ENCODE measurements around the gene DNAJB9. TPM values are rescaled to one million over a fixed set of nuclear protein-coding genes. Genes with fewer than 3 reads are reported as not detected.

Gene DNAJB9
- total RNA-seq, 1 donor, result 22.6 TPM

DNA sequence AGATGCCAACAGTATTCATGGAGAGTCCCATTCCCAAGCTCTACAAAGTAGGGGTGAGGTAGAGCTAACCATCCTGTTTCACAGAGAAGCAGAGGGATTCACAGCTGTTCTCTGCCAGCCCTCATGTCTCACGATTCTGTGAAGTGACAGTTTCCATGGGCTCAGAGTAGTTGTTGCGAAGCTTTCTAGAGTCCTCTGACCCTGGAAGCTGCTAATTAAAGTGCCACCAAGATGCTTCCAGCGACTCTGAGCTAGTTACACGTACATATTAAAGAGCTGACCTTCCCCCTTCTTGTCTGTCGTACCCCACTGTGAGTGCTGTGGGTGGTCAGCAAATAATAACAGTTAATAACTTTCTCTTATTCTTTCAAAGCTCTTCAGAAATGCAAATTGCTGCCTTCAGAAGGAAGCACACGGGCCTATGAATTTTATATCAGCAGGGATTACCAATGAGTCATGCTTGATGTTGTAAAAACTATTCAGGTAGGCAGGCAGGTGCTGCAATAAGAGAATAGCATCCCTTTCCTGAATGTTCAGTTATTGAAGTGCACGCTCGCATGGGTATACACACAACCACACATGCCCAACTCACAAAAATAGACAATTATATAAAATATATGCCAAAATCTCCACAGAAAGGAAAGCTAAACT, 34.1 kb downstream of the DNAJB9 start:
- no peak for DNase-seq (ENCODE audit: low read depth in 2 of 3, low spot score in 2 of 3)

DNA sequence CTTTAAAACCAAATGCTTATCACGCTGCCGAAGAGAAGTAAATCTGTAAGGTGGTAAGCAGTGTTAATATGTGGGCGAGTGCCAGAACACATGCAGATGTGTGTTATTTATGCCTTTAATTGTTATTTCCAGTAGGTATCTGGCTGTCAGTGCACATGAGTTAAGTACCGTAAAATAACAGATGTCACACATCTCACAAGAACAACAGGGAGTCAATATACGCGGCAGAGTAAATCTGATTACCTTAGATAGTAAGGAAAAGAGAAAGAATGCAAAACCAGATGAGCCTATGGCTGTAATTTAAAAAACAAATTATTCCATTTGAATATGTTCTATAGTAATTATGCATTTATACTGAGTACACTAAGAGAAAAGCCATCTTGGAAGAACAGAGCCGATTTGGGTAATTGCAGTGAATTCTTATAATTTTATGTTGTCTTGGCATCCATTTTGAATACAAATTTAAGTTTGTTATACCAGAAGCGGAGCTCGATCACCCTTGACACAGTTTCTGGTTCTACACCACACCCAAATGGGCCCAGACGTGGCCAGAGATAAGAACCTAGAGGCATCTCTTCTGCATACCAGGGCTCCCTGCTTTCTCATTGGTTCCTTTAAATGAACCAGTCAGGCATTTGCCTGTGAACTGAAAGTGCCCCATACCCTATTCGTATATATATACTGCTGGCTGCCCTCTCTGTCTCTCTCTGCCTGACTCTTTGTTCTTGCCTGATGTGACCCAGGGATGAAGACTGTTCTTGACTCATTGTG, 34.8 kb downstream of the DNAJB9 start:
- DNase-seq (ENCODE audit: low read depth in 2 of 3, low spot score in 2 of 3), result no peak

DNA sequence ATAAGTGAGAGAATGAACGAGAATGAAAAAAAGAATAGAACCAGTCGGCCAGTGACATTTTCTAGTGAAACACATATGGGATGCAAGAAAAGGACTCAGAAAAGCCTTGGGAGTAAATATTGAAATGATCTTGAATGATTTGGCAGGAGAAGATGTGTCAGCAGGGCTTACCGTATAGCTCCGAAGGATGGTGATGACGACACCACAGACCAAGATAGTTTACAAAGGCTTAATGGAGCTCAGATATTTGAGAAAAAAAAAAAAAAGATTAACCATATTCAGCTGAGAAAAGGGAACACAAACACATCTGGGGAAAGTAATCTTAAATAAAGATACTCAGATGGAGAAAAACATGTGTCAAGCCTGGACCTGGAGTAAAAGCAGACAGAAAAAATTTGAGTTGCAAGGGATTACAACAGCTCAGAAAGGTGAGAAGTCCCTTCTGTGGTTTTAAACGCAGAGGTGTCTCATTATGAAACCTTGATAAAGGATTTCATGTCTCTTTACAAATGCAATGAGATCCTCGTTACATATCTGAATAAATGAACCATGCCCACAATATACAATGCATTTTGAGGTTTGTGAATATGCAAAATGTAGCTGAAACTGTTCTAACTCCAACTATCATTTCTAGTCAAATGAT, 36.0 kb downstream of the DNAJB9 start:
- no peak for DNase-seq (ENCODE audit: low read depth in 2 of 3, low spot score in 2 of 3)

DNA sequence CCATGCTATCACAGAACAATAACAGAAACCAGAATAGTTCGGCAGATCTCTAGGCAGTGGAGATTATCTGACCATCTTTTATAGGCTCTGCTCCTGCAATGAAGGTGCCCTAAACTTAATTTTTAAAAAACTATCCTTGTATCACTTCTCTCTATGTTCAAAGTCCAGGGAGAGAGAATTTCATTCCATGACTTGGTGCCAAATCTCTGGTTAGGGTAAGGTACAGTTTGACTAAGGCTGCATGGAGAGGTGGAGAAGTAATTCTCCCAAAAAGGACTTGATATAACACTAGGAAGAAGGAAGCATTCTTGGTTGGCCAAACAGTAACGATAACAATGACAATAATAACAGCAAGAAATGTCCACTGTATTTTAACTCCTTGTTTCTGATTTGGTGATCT, 40.0 kb downstream of the DNAJB9 start:
- no peak for DNase-seq (ENCODE audit: low read depth in 2 of 3, low spot score in 2 of 3)

DNA sequence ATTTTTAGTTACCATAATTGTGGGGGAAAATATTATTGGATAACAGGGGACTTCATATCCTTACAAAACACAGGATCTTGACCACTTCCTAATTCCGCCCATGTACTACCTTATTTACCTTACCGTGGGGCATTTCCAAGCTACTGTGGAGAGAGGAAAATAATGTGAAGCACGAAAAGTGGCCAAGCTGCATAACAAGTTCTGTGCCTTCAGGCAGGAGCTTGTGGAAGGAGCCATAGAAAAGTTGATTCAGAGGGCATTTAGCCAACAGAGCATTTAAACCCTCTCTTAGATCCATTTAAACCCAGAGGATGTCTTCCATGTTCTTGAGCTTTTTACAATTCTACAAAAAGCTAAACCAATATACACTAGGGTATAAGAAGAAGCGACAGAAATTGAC, 41.6 kb downstream of the DNAJB9 start:
- no peak for DNase-seq (ENCODE audit: low read depth in 2 of 3, low spot score in 2 of 3)

DNA sequence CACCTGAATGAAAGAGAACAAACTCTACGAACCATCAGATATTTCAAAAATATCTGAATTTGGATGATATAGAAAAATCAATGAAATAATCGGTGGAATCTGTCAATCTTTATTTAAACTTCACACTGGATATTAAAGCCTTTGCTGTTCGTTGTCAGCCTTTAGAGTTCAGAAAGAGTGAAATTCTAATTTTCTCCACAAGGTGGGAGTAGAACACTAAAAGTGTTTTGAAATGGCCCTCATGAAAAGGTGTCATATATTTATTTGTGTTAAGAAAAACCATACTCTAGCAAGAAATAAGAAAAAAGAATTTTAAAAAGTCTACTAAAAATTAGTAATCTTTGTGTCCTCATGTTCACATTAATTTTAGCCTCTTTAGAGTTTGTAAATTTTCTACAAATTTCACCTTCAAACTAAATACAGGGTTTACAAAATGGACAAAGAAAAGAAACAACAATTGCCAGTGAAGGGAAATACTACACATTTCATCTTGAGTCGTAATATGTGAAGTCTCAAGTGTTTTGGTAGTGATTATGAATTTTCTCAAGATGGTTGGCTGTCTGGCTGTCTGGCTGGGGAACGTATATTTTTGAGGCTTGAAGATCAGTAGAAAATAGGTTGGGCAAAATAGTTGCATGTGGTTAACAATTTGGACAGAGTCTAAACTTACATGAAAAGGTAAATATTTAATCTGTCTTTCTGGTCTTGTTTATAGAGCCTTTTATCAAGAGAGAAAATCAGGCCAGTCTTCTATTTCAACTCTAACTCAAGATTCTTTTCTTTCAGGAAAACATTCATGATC, 43.7 kb downstream of the DNAJB9 start:
- peak; percentile 25 to 70 (median 28) for DNase-seq (ENCODE audit: low read depth in 2 of 3, low spot score in 2 of 3)

DNA sequence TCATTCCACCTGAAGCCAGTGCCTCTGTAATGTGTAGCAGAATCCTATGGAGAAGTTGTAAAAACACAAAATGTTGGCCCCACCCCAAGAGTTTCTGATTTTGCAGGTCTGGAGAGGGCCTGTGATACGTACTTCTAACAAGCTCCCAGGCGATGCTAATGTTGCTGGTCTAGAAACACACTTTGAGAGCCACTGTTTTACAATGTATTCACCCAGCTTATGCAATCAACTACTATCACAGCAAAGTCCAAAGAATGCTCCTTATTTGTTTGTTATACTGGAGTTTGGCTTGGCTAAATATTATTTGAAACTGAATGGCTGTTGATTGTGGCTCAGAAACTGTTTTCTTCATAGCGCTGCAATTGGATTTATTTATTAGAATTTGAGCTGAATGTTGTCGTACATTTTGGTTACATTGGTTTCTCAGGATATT, 44.3 kb downstream of the DNAJB9 start:
- no peak for DNase-seq (ENCODE audit: low read depth in 2 of 3, low spot score in 2 of 3)

DNA sequence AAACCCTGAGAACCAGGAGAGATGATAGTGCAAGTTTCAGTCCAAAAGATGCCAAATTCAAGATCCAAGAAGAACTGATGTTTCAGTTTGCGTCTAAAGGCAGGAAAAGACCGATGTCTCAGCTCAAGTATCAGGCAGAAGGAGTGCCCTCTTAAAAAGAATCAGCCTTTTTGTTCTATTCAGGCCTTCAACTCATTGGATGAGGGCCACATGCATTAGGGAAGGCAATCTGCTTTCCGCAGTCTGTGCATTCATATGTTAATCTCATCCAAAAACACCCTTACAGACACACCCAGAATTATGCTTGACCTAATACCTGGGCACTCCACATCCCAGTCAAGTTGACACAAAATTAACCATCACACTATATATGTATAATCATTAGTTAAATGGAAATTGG, 45.2 kb downstream of the DNAJB9 start:
- DNase-seq (ENCODE audit: low read depth in 2 of 3, low spot score in 2 of 3), result no peak

DNA sequence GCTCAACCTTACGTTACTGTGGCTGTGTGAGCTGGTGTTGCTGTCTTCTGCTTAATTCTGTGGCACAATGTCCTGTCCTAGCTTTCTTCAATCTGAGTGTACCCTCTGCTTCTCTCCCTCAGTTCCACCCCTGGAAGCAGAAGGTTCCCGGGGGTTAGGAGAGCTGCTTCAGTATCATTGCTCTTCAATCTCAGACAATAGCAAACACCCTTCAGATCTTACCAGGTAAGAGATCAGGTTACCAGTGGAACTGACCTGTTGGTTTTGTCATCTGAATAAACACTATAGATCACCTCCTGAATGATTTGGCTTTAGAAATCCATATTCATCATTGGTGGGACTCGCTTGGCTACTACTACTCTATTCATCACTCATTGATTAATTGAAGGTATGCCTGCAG, 48.4 kb downstream of the DNAJB9 start:
- no peak for DNase-seq (ENCODE audit: low read depth in 2 of 3, low spot score in 2 of 3)

DNA sequence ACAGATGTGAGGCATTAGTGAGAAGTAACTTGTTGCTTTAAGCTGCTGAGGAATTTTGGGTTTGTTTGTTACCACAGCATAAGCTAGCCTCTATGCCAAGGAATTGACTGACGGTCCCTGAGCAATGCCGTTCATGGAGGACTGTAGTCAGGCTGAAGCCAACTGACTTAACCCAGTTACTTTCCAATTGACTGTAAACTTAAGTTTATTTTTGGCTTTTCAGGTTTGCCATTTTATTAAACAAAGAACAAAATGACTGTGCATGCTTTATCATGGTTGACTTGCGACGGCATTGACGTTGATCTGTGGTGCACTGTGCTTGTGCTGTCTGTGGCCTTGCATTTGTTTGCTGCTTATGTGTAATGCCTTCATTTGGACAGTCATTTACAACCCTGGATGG, 53.5 kb downstream of the DNAJB9 start:
- DNase-seq (ENCODE audit: low read depth in 2 of 3, low spot score in 2 of 3), result no peak

Other genes starting within 250 kb of the DNAJB9 start
- under 0.01 TPM for gene NRCAM, start 113.4 kb upstream of the DNAJB9 start, total RNA-seq
- gene PNPLA8, start 43.7 kb upstream of the DNAJB9 start, total RNA-seq, result 9.7 TPM
- gene THAP5, start 168 bp upstream of the DNAJB9 start, total RNA-seq, result 8.3 TPM